ENCODE data around the gene ZNF620.

Gene ZNF620

GRCh38 chr3:40566694-40567093 is 60.9 kb downstream of the ZNF620 start:
- H3K27ac ChIP-seq: no peak overlapping the region
- H3K4me3 ChIP-seq: no peak overlapping the region
